Caki2 (cell line): Measurements from ENCODE around the gene ZCWPW1. TPM values are rescaled to one million over a fixed set of nuclear protein-coding genes. Genes with fewer than 3 reads are reported as not detected.

Experiments
- DNase-seq: peaks from one replicate; pipeline ENCODE4 v3.0.0-alpha.2; 2015; ENCODE audit warnings: low read depth
- in situ Hi-C: cut with HindIII; loops from 2 replicates; pipeline ENCODE4 v1.10.0; 2016; ENCODE audit warnings: low sequenced_read_pairs, low pct_unique_long_range_greater_than_20kb, mixed read lengths
- total RNA-seq: library from RNA; depleted of rRNA; stranded (reverse); fragments of >200 nt; shearing (Covaris generic); gene quantifications from 2 replicates; pipeline ENCODE4 v1.2.3, GENCODE V29; 2014; ENCODE audit warnings: low replicate concordance; rRNA removed

Gene ZCWPW1
- total RNA-seq: 1.8 and 5.9 TPM in 2 replicates

GRCh38 chr7:100428199-100428966 is at the start of gene ZCWPW1:
ZCWPW1 (minus strand) TSS chr7:100428703; CDS start chr7:100420649, 8,054 bp downstream.
- in situ Hi-C loops: no loop called here
- peak; percentile 97 for DNase-seq

- DNase-seq: no peak
- in situ Hi-C loops: no loop called here
Measured at GRCh38 chr7:100477871-100478267, 49.4 kb upstream of the ZCWPW1 start.

- in situ Hi-C loops: no loop called here
- DNase-seq: no peak
Measured at GRCh38 chr7:100476903-100477870, 48.7 kb upstream of the ZCWPW1 start.

- DNase-seq: no peak
- in situ Hi-C loops: no loop called here
Measured at GRCh38 chr7:100476101-100476780, 47.7 kb upstream of the ZCWPW1 start.

- no peak for DNase-seq
- in situ Hi-C loops: no loop called here
Measured at GRCh38 chr7:100475549-100475948, 47.0 kb upstream of the ZCWPW1 start.

GRCh38 chr7:100472854-100473499 is 44.5 kb upstream of the ZCWPW1 start:
- in situ Hi-C loops: no loop called here
- no peak for DNase-seq

- in situ Hi-C loops: no loop called here
Measured at GRCh38 chr7:100472121-100472851, 43.8 kb upstream of the ZCWPW1 start.

GRCh38 chr7:100471021-100471420 is 42.5 kb upstream of the ZCWPW1 start:
- in situ Hi-C loops: no loop called here
- no peak for DNase-seq

More at GRCh38 chr7:100472121-100472851, 43.8 kb upstream of the ZCWPW1 start:
- DNase-seq: no peak

- peak; percentile 36 for DNase-seq
- in situ Hi-C loops: no loop called here
Measured at GRCh38 chr7:100469227-100470044, 40.9 kb upstream of the ZCWPW1 start.

- DNase-seq: no peak
- in situ Hi-C loops: no loop called here
Measured at GRCh38 chr7:100467638-100468373, 39.3 kb upstream of the ZCWPW1 start.

- in situ Hi-C loops: no loop called here
- no peak for DNase-seq
Measured at GRCh38 chr7:100466653-100467605, 38.4 kb upstream of the ZCWPW1 start.

- in situ Hi-C loops: no loop called here
- no peak for DNase-seq
Measured at GRCh38 chr7:100465702-100466311, 37.3 kb upstream of the ZCWPW1 start.

- in situ Hi-C loops: no loop called here
- DNase-seq: no peak
Measured at GRCh38 chr7:100465299-100465698, 36.8 kb upstream of the ZCWPW1 start.

- in situ Hi-C loops: no loop called here
Measured at GRCh38 chr7:100464791-100465190, 36.3 kb upstream of the ZCWPW1 start.

GRCh38 chr7:100464210-100464660 is 35.7 kb upstream of the ZCWPW1 start, which contains the start of gene SPACDR:
SPACDR (minus strand) TSS chr7:100464260; CDS start chr7:100464025, 235 bp downstream.
- in situ Hi-C loops: no loop called here
- DNase-seq: no peak

More at GRCh38 chr7:100464791-100465190, 36.3 kb upstream of the ZCWPW1 start:
- no peak for DNase-seq
